Spleen (tissue), 11 donors: ENCODE measurements around the gene PXMP4. TPM values are rescaled to one million over a fixed set of nuclear protein-coding genes. Genes with fewer than 3 reads are reported as not detected.

Source experiments
- DNase-seq: peaks from one replicate; pipeline ENCODE4 v3.0.0-alpha.2; 2020
- H3K27ac ChIP-seq, 8 donors: fragments of 200-600 bp; sonication (generic) in 7 of 8; 1 replicate in 4 of 8; 2 replicates in 4 of 8; pipeline versions ENCODE4 v1.5.0 to v1.8.0; 2016 to 2021; ENCODE audit warnings: inconsistent platforms in 4 of 8, mild to moderate bottlenecking in 4 of 8, moderate library complexity in 1 of 8
- H3K27me3 ChIP-seq, 7 donors: fragments of 200-600 bp; sonication (generic) in 6 of 7; replicated peaks in 1 of 7; 1 replicate in 4 of 7; 2 replicates in 3 of 7; pipeline versions ENCODE4 v1.5.0 to v1.8.0; 2016 to 2021; ENCODE audit warnings: inconsistent platforms in 3 of 7, mild to moderate bottlenecking in 1 of 7
- H3K36me3 ChIP-seq, 6 donors: fragments of 200-600 bp; sonication (generic) in 5 of 6; 1 replicate in 4 of 6; 2 replicates in 2 of 6; pipeline versions ENCODE4 v1.5.0 to v1.8.0; 2016 to 2021; ENCODE audit warnings: inconsistent platforms in 2 of 6
- H3K4me1 ChIP-seq, 6 donors: fragments of 200-600 bp; sonication (generic) in 5 of 6; 1 replicate in 3 of 6; 2 replicates in 3 of 6; pipeline versions ENCODE4 v1.5.0 to v1.8.0; 2016 to 2021; ENCODE audit warnings: inconsistent platforms in 3 of 6
- H3K4me3 ChIP-seq, 8 donors: fragments of 200-600 bp; sonication (generic) in 7 of 8; 1 replicate in 4 of 8; 2 replicates in 4 of 8; pipeline versions ENCODE4 v1.5.0 to v1.8.0; 2016 to 2021; ENCODE audit warnings: inconsistent platforms in 4 of 8, mild to moderate bottlenecking in 4 of 8, moderate library complexity in 2 of 8
- H3K9me3 ChIP-seq, 8 donors: fragments of 200-600 bp; sonication (generic) in 7 of 8; 1 replicate in 4 of 8; 2 replicates in 4 of 8; pipeline versions ENCODE4 v1.5.0 to v1.8.0; 2016 to 2021; ENCODE audit warnings: inconsistent platforms in 4 of 8
- POLR2A ChIP-seq, 3 donors: fragments of 450-650 bp; IDR thresholded peaks; one replicate each; pipeline ENCODE4 v1.5.1; 2017; ENCODE audit warnings: antibody characterized with exemption in 3 of 3, mild to moderate bottlenecking in 1 of 3
- POLR2AphosphoS5 ChIP-seq, 3 donors: sonication (generic); formaldehyde crosslinking; IDR thresholded peaks; one replicate each; pipeline ENCODE4 v1.5.1; 2017; ENCODE audit warnings: antibody characterized with exemption in 3 of 3
- WGBS, 5 donors: extraction: QIAGEN DNeasy Blood & Tissue Kit in 3 of 5; methylation state at CpG; one replicate each; pipeline versions ENCODE4 v1.1.5 to v1.1.7; 2013 to 2018; 5-methylcytosine and 5-hydroxymethylcytosine counted together
- intact Hi-C: fragments of 100-400 bp; cut with DNase I; formaldehyde crosslinking; loops from one replicate; pipeline ENCODE4 v1.15.0; 2023; ENCODE audit warnings: low total_unique reads
- polyA plus RNA-seq, 3 donors: library from polyadenylated mRNA; stranded (reverse); fragments of 200-250 nt; gene quantifications; one replicate each; pipeline ENCODE4 v1.2.1, GENCODE V29; 2013
- total RNA-seq, 7 donors: library from RNA; depleted of rRNA in 3 of 7; stranded (reverse); fragments of >200 nt in 3 of 7; fragmentation: NEBNext Ultra II Directional in 4 of 7; extraction: Animal tissue kit (Norgen Biotek cat#: 25700) in 4 of 7; gene quantifications; one replicate each; pipeline versions ENCODE4 v1.1.0 to v1.2.1, GENCODE V29; 2016 to 2021
- TF ChIP-seq, protein P1 (sequence below), 11 experiments: fragments of 200-600 bp in 7 of 11; fragments of 450-650 bp in 4 of 11; sonication (generic) in 4 of 11; IDR thresholded peaks in 8 of 11; conservative IDR thresholded peaks in 3 of 11; 1 replicate in 7 of 11; 2 replicates in 4 of 11; pipeline versions ENCODE4 v1.4.0 to v1.8.0; 2016 to 2021; ENCODE audit warnings: antibody characterized with exemption in 11 of 11, inconsistent platforms in 4 of 11, mild to moderate bottlenecking in 1 of 11
- donor health status: healthy with polysubstance abuse.
- donor health status: DM: no; HTN: no; CAD: no; lungs with moderate emphysema.
- donor health status: DM: no; HTN: no; CAD: no.
- donor health status: Bipolar disorder and iron deficiency.
- donor health status: healthy.
- donor health status: DM: no; HTN: no; CAD: no.
- donor health status: DM: yes; HTN: yes; CAD: no.

Gene PXMP4
- total and polyA plus RNA-seq, 10 donors: 2.1 to 14.4 (median 6.9) TPM

DNA sequence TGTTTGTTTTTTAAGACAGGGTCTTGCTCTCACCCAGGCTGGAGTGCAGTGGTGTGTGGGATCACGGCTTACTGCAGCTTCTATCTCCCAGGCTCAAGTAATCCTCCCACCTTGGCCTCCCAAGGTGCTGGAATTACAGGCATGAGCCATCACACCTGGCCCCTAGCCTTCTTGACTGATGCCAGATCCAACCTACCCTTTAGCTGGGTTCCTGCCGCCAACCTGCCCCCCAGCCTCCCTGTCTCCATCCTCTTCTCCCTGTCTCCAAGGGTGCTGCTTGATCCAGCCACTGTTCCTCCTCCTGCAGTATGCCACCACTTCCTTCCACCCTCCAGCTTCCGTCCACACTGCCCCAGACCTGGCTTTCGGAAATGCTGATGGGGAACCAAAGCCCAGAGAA lies 61.2 kb downstream of the PXMP4 start:
- Histone ChIP-seq H3K4me1 (peaks cover 0 to 17% (median 11%) of the 10 kb centered on the region in 6 donors), H3K27me3 (no peaks in the 10 kb centered on the region), H3K4me3 (no peak overlapping the region), H3K27ac (no peak overlapping the region), H3K36me3 (peaks cover 0 to 39% (median 8%) of the 10 kb centered on the region in 6 donors), H3K9me3 (no peaks in the 10 kb centered on the region)
- TF ChIP-seq, protein P1, sequence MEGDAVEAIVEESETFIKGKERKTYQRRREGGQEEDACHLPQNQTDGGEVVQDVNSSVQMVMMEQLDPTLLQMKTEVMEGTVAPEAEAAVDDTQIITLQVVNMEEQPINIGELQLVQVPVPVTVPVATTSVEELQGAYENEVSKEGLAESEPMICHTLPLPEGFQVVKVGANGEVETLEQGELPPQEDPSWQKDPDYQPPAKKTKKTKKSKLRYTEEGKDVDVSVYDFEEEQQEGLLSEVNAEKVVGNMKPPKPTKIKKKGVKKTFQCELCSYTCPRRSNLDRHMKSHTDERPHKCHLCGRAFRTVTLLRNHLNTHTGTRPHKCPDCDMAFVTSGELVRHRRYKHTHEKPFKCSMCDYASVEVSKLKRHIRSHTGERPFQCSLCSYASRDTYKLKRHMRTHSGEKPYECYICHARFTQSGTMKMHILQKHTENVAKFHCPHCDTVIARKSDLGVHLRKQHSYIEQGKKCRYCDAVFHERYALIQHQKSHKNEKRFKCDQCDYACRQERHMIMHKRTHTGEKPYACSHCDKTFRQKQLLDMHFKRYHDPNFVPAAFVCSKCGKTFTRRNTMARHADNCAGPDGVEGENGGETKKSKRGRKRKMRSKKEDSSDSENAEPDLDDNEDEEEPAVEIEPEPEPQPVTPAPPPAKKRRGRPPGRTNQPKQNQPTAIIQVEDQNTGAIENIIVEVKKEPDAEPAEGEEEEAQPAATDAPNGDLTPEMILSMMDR (IDR thresholded peaks at IDR 0.05 in 8 of 11, conservative IDR thresholded peaks at IDR 0.05 in 3 of 11): no peak
- TF ChIP-seq POLR2A (IDR thresholded peaks at IDR 0.05) (no peak), POLR2AphosphoS5 (IDR thresholded peaks at IDR 0.05) (no peak)
- WGBS, 5 donors: 88 to 98% (median 97%) methylated on average over 4 of the region's 4 CpGs
- no peak for DNase-seq
- intact Hi-C loops: no loop called here

DNA sequence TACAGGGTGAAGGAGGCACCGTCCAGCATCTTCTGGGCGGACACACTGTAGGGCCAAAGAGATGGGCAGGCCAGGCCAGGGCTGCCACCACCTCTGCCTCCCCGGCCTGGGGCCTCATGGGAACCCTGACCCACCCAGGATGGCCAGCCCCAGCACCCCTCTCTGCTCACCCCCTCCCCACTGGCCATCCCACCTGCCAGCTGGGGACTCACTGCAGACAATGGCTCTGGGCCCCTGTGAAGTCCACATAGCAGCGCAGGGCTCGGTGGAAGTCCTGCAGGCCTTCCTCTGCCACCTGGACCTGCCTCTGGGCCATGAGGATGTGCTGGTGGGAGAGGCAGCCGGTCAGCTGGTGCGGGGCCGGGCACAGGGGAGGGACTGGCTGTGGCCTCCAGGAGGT lies 61.6 kb downstream of the PXMP4 start:
- Histone ChIP-seq H3K4me1 (peaks cover 0 to 18% (median 11%) of the 10 kb centered on the region in 6 donors), H3K9me3 (no peaks in the 10 kb centered on the region), H3K36me3 (peaks cover 0 to 39% (median 8%) of the 10 kb centered on the region in 6 donors), H3K27ac (no peak overlapping the region), H3K27me3 (no peaks in the 10 kb centered on the region), H3K4me3 (no peak overlapping the region)
- intact Hi-C loops: no loop called here
- no peak for TF ChIP-seq POLR2AphosphoS5 (IDR thresholded peaks at IDR 0.05)
- no peak for TF ChIP-seq POLR2A (IDR thresholded peaks at IDR 0.05)
- TF ChIP-seq, protein P1 (IDR thresholded peaks at IDR 0.05 in 8 of 11, conservative IDR thresholded peaks at IDR 0.05 in 3 of 11): no peak
- no peak for DNase-seq
- 90 to 95% (median 95%) methylated on average over 7 to 8 of the region's 8 CpGs for WGBS, 5 donors

DNA sequence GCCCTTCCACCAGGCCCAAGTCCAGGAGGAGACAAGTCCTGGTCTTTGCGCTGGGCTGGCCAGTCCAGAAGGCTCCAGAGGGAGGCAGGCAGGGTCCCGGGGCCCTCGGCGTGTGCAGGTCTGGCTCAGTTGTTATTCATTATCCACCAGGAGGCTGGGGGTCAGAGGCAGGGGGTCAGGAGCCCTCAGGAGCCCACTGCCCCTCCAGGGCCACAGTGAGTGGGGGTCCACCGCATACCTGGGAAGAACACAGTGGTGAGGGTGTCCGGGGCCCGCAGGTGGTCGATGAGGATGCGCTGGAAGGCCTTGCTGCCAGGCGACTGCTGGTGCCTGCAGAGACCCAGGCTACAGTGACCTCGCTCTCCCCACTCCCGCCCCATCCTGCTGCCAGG lies 62.4 kb downstream of the PXMP4 start:
- TF ChIP-seq, protein P1 (IDR thresholded peaks at IDR 0.05 in 8 of 11, conservative IDR thresholded peaks at IDR 0.05 in 3 of 11): no peak
- TF ChIP-seq POLR2AphosphoS5 (IDR thresholded peaks at IDR 0.05): no peak
- TF ChIP-seq POLR2A (IDR thresholded peaks at IDR 0.05): no peak
- Histone ChIP-seq H3K27ac (no peak overlapping the region), H3K9me3 (no peaks in the 10 kb centered on the region), H3K27me3 (no peaks in the 10 kb centered on the region), H3K4me1 (peaks cover 0 to 18% (median 11%) of the 10 kb centered on the region in 6 donors), H3K36me3 (peaks cover 0 to 39% (median 8%) of the 10 kb centered on the region in 6 donors), H3K4me3 (no peak overlapping the region)
- WGBS, 5 donors: 89 to 98% (median 96%) methylated on average over 5 to 12 of the region's 12 CpGs
- intact Hi-C loops: no loop called here
- DNase-seq: peak; percentile 63

DNA sequence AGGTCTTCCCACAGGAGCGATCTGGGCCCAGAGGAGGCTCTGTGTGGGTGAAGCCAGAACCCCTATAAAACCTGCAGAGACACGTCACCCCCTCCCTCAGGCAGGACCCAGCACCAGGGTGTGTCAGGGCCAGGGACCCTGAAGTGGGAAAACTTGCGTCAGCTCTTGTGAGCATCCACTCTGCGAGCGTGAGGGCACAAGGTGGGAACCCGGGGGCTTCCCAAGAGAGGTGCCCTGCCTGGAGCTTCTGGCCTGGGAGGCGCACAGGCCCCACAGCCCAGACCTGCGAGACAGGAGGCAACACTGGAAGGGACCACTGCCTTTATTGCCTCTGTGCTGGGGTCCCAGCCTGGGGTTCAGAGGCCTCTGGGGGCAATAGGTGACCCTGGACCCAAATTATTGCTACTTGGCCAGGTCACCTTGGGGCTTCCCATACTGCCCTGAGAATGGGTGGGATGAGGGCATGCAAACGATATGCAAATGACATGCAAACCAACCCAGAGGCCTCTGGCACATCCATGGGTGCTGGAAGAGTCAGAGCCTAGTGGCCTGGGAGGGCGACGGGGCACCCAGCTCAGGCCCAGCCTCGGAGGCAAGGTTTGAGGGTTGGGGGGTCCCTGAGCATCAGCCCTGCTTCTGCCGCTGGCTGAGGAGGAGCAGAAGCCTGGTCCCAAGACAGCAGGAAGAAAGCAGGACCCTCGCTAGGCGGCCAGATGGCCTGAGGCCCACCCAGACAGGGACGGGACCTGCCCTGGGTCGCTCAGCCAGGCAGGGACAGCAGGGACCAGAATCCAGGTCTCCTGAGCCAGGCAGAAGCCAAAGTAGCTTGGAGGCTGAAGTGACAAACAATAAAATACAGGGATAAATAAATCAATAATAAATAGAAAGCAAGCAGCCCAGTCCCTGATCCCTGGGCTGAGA lies 63.1 kb downstream of the PXMP4 start:
- peaks cover 0 to 15% (median 9%) of the 10 kb centered on the region in 6 donors for H3K4me1 ChIP-seq
- peaks cover 0 to 39% (median 8%) of the 10 kb centered on the region in 6 donors for H3K36me3 ChIP-seq
- no peaks in the 10 kb centered on the region for H3K9me3 ChIP-seq
- WGBS, 5 donors: 92 to 97% (median 94%) methylated on average over 13 to 17 of the region's 17 CpGs
- TF ChIP-seq POLR2AphosphoS5 (IDR thresholded peaks at IDR 0.05) (no peak), POLR2A (IDR thresholded peaks at IDR 0.05) (no peak)
- TF ChIP-seq, protein P1 (IDR thresholded peaks at IDR 0.05 in 8 of 11, conservative IDR thresholded peaks at IDR 0.05 in 3 of 11): no peak
- no peak overlapping the region for H3K27ac ChIP-seq
- H3K27me3 ChIP-seq: no peaks in the 10 kb centered on the region
- no peak overlapping the region for H3K4me3 ChIP-seq
- DNase-seq: peak; percentile 68
- intact Hi-C loops: no loop called here
